ENCODE data around the gene C4BPA.

C4BPA gene

DNA sequence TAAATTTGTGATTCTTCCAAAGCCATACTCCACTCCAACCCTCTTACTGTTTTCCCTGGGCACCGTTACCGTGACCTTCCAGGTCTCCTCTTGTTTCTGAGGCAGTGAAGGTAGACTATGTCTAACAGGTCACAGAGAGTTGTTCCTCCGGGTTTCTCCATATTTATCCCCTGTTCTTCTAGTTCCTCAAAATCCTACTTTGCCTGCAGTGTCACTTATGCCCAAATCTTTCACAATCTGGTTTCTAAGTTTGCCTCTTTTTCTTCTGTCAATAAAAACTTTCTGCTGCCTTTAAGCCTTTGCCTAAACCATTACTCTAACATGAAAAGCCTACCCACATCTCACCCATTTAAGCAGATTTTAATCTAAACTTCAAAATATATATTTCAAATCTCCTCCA lies 87.7 kb downstream of the C4BPA start:
- TF ChIP-seq, protein P1, sequence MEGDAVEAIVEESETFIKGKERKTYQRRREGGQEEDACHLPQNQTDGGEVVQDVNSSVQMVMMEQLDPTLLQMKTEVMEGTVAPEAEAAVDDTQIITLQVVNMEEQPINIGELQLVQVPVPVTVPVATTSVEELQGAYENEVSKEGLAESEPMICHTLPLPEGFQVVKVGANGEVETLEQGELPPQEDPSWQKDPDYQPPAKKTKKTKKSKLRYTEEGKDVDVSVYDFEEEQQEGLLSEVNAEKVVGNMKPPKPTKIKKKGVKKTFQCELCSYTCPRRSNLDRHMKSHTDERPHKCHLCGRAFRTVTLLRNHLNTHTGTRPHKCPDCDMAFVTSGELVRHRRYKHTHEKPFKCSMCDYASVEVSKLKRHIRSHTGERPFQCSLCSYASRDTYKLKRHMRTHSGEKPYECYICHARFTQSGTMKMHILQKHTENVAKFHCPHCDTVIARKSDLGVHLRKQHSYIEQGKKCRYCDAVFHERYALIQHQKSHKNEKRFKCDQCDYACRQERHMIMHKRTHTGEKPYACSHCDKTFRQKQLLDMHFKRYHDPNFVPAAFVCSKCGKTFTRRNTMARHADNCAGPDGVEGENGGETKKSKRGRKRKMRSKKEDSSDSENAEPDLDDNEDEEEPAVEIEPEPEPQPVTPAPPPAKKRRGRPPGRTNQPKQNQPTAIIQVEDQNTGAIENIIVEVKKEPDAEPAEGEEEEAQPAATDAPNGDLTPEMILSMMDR (IDR thresholded peaks at IDR 0.05): no peak
- H3K27ac ChIP-seq: no peak overlapping the region
- H3K4me3 ChIP-seq: no peak overlapping the region
- DNase-seq (ENCODE audit: low spot score): no peak

DNA sequence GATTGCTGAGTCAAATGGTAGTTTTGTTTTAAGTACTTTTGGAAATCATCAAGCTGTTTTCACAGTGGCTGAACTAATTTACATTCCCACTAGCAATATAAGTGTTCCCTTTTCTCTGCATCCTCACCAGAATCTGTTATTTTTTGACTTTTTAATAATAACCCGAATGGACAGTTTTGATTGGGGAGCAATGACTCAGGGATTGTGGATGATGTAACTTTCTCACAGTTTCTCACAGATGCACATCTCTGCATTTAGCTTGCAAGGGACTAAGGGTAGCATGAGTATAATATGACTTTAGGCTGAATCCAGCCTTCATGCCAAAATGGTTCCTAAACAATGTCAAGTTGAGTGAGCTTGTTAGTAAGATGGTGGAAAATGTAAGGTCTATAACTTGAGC lies 90.2 kb downstream of the C4BPA start:
- no peak overlapping the region for H3K27ac ChIP-seq
- no peak overlapping the region for H3K4me3 ChIP-seq
- DNase-seq (ENCODE audit: low spot score): no peak
- TF ChIP-seq, protein P1 (IDR thresholded peaks at IDR 0.05): no peak

Measured in coronary artery (tissue), 2 donors.